HPDE6-E6E7 (cell line): ENCODE results near the gene SLC13A1.

Source experiments
- DNase-seq: peaks from one replicate; pipeline ENCODE4 v3.0.0; 2011; ENCODE audit warnings: missing footprints; ENCODE audit errors: extremely low spot score

SLC13A1 gene

GRCh38 chr7:123198111-123198510 is 1.7 kb downstream of the SLC13A1 start:
- no peak for DNase-seq

GRCh38 chr7:123193235-123193634 is 6.5 kb downstream of the SLC13A1 start:
- DNase-seq = no peak

GRCh38 chr7:123191132-123191531 is 8.6 kb downstream of the SLC13A1 start:
- DNase-seq = peak; percentile 5

- DNase-seq = no peak
These were observed 9.5 kb downstream of the SLC13A1 start for GRCh38 chr7:123190109-123190831.

GRCh38 chr7:123185756-123186155 is 14.0 kb downstream of the SLC13A1 start:
- no peak for DNase-seq

- DNase-seq = no peak
These were observed 15.5 kb downstream of the SLC13A1 start for GRCh38 chr7:123184271-123184670.

GRCh38 chr7:123183431-123183830 is 16.3 kb downstream of the SLC13A1 start:
- no peak for DNase-seq

- no peak for DNase-seq
These were observed 22.3 kb downstream of the SLC13A1 start for GRCh38 chr7:123177442-123177841.

- no peak for DNase-seq
These were observed 29.2 kb downstream of the SLC13A1 start for GRCh38 chr7:123170333-123171246.

- no peak for DNase-seq
These were observed 30.7 kb downstream of the SLC13A1 start for GRCh38 chr7:123169065-123169464.

GRCh38 chr7:123157606-123158005 is 42.2 kb downstream of the SLC13A1 start:
- DNase-seq = no peak

GRCh38 chr7:123155571-123155970 is 44.2 kb downstream of the SLC13A1 start:
- no peak for DNase-seq

GRCh38 chr7:123154231-123154860 is 45.4 kb downstream of the SLC13A1 start:
- peak; percentile 45 for DNase-seq

- no peak for DNase-seq
These were observed 48.3 kb downstream of the SLC13A1 start for GRCh38 chr7:123151443-123151842.

GRCh38 chr7:123148813-123149212 is 51.0 kb downstream of the SLC13A1 start:
- no peak for DNase-seq

- DNase-seq = no peak
These were observed 56.3 kb downstream of the SLC13A1 start for GRCh38 chr7:123143252-123144006.

- no peak for DNase-seq
These were observed 59.2 kb downstream of the SLC13A1 start for GRCh38 chr7:123140561-123140960.

- no peak for DNase-seq
These were observed 63.8 kb downstream of the SLC13A1 start for GRCh38 chr7:123135960-123136359.

GRCh38 chr7:123133924-123134323 is 65.8 kb downstream of the SLC13A1 start:
- DNase-seq = no peak

- no peak for DNase-seq
These were observed 67.8 kb downstream of the SLC13A1 start for GRCh38 chr7:123131961-123132360.

GRCh38 chr7:123131556-123131955 is 68.2 kb downstream of the SLC13A1 start:
- DNase-seq = no peak

- no peak for DNase-seq
These were observed 68.6 kb downstream of the SLC13A1 start for GRCh38 chr7:123131140-123131539.
